Lower leg skin (tissue), 4 donors: ENCODE results near the gene CABP4. TPM values are rescaled to one million over a fixed set of nuclear protein-coding genes. Genes with fewer than 3 reads are reported as not detected.

Experiments used
- DNase-seq, 2 donors: peaks; one replicate each; pipeline ENCODE4 v3.0.0-alpha.2; 2019; ENCODE audit warnings: low spot score in 2 of 2
- H3K4me3 ChIP-seq: fragments of 200-600 bp; sonication (generic); 2 replicates; pipeline ENCODE4 v1.5.1; 2017; ENCODE audit warnings: mild to moderate bottlenecking, low read depth; ENCODE audit not compliant: poor library complexity, severe bottlenecking
- POLR2A ChIP-seq, 2 donors: fragments of 450-650 bp; IDR thresholded peaks; one replicate each; pipeline ENCODE4 v1.6.1; 2016 to 2017; ENCODE audit warnings: antibody characterized with exemption in 2 of 2, mild to moderate bottlenecking in 1 of 2, moderate library complexity in 1 of 2
- WGBS, 2 donors: methylation state at CpG; one replicate each; pipeline ENCODE4 v1.1.5; 2018; 5-methylcytosine and 5-hydroxymethylcytosine counted together
- intact Hi-C: fragments of 100-400 bp; cut with DNase I; formaldehyde crosslinking; loops from one replicate; pipeline ENCODE4 v1.15.0; 2023; ENCODE audit warnings: low total_unique reads
- total RNA-seq, 4 donors: library from RNA; depleted of rRNA; stranded (reverse); fragments of >200 nt; gene quantifications; one replicate each; pipeline ENCODE4 v1.1.0, GENCODE V29; 2016
- TF ChIP-seq, protein P1 (sequence below), 3 donors: fragments of 450-650 bp; IDR thresholded peaks; one replicate each; pipeline ENCODE4 v1.5.1; 2016; ENCODE audit warnings: antibody characterized with exemption in 3 of 3, mild to moderate bottlenecking in 3 of 3, moderate library complexity in 2 of 3

Gene CABP4
- total RNA-seq, 4 donors from 2014 or later, result 0.11 to 0.25 TPM; not detected in 2

DNA sequence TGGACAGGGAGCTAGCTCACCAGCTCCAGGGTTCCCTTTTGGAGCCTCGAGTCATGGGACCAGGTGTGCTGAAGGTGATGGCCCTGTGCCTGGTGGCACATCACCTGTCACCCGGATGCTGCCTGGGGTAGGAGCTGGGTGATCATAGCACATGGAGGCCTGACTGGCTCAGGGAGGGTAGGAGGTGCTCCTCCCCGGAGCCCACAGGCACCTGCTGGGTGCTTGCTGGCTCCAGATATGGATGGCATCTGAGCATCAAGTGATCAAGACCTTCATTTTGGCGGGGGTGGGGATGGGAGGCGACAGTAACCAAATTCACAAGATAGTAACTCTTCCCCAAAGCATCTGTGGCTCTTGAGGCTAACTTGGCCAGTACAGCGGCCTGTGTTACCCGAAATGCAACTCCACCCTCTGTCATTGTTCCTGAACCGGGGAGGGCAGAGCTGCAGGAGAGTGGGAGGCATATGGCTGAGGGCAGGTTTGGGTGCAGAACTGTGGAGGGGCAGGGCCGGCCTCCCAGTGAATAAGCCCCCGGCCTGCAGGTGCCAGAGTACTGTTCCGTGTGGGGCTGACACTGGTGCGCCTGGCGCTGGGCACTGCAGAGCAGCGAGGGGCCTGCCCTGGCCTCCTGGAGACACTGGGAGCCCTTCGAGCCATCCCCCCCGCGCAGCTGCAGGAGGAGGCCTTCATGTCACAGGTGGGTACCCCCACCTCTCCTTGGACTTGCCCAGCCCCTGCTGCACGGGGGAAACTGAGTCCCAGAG is 46.5 kb upstream of the CABP4 start:
- intact Hi-C loops, result no loop called here
- no peak for DNase-seq
- TF ChIP-seq, protein P1, sequence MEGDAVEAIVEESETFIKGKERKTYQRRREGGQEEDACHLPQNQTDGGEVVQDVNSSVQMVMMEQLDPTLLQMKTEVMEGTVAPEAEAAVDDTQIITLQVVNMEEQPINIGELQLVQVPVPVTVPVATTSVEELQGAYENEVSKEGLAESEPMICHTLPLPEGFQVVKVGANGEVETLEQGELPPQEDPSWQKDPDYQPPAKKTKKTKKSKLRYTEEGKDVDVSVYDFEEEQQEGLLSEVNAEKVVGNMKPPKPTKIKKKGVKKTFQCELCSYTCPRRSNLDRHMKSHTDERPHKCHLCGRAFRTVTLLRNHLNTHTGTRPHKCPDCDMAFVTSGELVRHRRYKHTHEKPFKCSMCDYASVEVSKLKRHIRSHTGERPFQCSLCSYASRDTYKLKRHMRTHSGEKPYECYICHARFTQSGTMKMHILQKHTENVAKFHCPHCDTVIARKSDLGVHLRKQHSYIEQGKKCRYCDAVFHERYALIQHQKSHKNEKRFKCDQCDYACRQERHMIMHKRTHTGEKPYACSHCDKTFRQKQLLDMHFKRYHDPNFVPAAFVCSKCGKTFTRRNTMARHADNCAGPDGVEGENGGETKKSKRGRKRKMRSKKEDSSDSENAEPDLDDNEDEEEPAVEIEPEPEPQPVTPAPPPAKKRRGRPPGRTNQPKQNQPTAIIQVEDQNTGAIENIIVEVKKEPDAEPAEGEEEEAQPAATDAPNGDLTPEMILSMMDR (IDR thresholded peaks at IDR 0.05), result no peak
- TF ChIP-seq POLR2A (IDR thresholded peaks at IDR 0.05), result no peak
- 72 to 77% methylated on average over 8 to 10 of the region's 18 CpGs for WGBS, 2 donors
- H3K4me3 ChIP-seq, result no peak overlapping the region

DNA sequence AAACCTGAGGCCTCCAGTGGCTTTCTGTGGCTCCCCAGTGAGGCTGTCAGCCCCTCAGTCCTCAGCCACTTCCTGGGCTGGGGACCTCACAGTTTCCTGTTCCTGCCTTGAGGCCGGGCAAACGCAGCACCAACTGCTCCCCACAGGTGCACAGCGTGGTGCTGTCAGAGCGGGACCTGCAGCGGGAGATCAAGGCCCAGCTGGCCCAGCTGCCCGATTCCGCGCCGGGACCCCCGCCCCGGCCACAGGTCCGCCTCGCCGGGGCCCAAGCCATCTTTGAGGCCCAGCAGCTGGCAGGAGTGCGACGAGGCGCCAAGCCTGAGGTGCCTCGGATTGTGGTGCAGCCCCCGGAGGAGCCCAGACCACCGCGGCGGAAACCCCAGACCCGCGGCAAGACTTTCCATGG is 45.9 kb upstream of the CABP4 start:
- TF ChIP-seq POLR2A (IDR thresholded peaks at IDR 0.05), result no peak
- TF ChIP-seq, protein P1 (IDR thresholded peaks at IDR 0.05), result no peak
- WGBS, 2 donors, result 64 to 77% methylated on average over 23 to 24 of the region's 24 CpGs
- DNase-seq, result no peak
- H3K4me3 ChIP-seq, result no peak overlapping the region
- intact Hi-C loops, result no loop called here

DNA sequence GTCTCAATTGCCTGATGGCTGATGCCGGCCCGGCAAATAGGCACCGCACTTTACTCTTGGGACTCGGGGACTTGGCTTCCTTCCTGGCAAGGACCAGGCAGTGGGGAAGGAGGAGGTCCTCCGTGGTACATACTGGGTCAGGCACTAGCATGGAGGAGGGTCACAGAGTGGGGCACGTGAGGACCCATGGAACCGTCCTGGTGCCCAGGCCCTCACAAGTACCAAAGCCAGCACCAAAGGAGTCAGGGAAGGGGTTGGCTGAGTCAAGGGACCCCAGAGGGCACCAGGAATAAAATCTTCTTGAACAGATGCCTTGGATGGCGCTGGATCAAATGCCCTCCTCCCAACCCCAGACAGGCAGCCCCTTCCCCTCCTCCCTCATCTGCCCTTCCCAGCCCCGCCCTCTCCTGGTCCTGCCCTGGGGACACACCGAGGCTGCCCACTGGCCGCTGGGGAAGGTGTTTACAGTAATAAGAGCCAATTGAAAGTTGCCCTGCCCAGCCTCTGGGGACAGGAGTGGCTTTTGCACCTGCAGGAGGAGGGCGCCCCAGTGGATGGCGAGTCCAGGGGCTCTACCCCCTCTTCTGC is 45.3 kb upstream of the CABP4 start:
- intact Hi-C loops, result no loop called here
- no peak for TF ChIP-seq POLR2A (IDR thresholded peaks at IDR 0.05)
- TF ChIP-seq, protein P1 (IDR thresholded peaks at IDR 0.05), result no peak
- 28 to 35% methylated on average over 8 to 13 of the region's 13 CpGs for WGBS, 2 donors
- no peak for DNase-seq
- no peak overlapping the region for H3K4me3 ChIP-seq

DNA sequence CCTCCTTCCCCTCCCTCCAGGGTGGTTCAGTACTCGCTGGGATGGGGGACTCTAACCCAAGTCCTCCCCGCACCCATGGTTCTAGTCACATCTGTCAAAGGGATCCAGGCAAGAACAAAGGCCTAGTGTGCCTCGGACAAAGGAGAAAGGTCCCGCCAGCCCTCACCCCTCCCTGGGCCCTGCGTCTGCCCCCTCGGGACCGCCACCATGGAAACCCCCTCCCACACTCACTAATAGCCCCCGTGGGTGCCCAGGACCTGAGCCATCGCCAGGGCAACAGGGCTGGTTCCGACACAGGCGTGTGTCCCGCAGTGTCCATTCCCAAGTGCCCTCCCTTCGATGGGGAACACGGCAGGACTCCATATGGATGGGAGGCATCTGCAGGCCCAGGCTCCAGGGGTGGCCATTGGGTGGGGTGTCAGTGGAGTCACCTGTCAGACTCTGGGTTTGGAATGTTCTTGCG is 44.8 kb upstream of the CABP4 start:
- 64 to 70% methylated on average over 10 to 15 of the region's 15 CpGs for WGBS, 2 donors
- no peak overlapping the region for H3K4me3 ChIP-seq
- intact Hi-C loops, result no loop called here
- TF ChIP-seq, protein P1 (IDR thresholded peaks at IDR 0.05), result no peak
- TF ChIP-seq POLR2A (IDR thresholded peaks at IDR 0.05), result no peak
- DNase-seq, result no peak

DNA sequence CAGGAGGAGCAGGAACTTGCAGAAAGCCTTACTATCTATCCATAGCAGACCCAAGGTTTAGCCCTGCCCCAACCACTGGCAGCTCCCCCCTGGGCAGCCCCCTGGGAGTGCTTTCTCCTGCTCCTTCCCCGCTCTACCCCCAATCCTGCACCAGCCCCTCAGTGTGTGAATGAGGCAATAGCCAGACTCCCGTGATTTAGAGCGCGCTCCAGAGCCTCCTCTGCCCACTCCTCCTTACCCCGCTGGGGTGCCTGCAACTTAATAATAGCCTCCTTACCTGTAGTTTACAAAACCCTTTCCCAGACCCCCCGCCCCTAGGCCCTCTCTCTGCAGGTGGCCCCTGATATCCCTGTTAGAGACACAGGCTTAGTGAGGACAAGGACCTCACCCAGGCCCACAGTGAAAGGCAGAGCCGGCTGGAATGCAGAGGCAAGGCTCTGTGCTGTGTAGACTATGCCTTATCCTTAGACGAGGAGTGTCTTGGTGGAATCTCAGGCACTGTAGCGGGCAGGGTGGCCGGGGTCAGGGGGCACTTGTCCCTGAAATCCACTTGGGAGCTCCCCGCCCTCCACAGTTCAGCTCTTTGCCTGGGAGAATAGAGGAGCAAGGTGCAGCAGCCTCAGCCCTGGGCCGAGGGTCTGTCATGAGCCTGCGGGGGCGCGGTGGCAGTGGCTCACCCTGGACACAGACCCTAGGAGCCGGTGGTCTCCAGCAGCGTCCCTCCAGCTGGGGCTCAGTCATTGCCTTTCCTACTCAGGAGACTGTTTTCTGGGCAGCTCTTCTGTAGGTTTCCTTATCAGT is 44.0 kb upstream of the CABP4 start:
- 81 to 85% methylated on average over 17 of the region's 17 CpGs for WGBS, 2 donors
- intact Hi-C loops, result no loop called here

More for the DNA sequence above, 44.0 kb upstream of the CABP4 start:
- no peak for TF ChIP-seq POLR2A (IDR thresholded peaks at IDR 0.05)
- TF ChIP-seq, protein P1 (IDR thresholded peaks at IDR 0.05), result no peak
- no peak overlapping the region for H3K4me3 ChIP-seq
- DNase-seq, result no peak
